Measurements from ENCODE around the gene SYNE4. TPM values are rescaled to one million over a fixed set of nuclear protein-coding genes. Genes with fewer than 3 reads are reported as not detected.

The SYNE4 gene
- total and polyA plus RNA-seq, 9 of the 15 experiments (the other 6 are each of a cell fraction or from before 2014, with no cell fraction given) = 0.03 to 0.65 (median 0.29) TPM

DNA sequence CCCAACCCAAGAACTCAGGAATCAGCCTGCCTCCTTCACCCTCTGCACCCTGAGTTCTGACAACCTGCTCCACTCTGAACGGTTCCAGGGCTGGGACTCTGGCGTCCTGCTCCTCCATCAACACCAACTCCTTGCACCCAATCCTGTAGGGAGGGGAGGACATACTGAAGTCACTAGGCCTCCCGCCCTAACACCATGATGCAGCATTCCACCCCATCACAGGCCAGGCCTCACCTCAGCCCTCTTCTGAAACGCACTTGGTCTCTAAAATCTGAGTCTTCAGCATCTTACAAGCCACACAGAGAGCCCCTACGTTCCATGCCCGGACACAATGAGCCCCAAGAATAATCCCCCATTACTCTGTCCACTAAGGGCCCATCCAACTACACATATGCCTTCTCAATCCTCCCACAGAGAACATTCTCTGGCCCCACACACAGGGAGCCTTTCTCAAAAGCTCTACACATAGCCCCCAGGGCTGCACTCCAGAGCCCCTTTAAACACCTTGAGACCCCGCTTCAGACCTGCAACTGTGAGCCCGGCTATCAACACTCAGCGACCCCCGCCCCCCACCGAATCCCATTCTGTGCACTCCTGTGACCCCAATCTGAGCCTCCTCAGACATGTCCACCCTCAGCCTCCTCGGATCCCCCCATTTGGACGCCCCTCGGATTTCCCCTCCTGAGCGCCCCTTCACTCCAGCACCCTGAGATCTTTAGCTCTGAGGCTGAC, 4.8 kb upstream of the SYNE4 start (continued):
- peak; percentile 6 for TF ChIP-seq HNRNPLL (IDR thresholded peaks at IDR 0.05; ENCODE audit: low read depth, low read length, poor library complexity, severe bottlenecking)
- TF ChIP-seq ZEB2 (IDR thresholded peaks at IDR 0.05) = no peak
- TF ChIP-seq, protein P1, sequence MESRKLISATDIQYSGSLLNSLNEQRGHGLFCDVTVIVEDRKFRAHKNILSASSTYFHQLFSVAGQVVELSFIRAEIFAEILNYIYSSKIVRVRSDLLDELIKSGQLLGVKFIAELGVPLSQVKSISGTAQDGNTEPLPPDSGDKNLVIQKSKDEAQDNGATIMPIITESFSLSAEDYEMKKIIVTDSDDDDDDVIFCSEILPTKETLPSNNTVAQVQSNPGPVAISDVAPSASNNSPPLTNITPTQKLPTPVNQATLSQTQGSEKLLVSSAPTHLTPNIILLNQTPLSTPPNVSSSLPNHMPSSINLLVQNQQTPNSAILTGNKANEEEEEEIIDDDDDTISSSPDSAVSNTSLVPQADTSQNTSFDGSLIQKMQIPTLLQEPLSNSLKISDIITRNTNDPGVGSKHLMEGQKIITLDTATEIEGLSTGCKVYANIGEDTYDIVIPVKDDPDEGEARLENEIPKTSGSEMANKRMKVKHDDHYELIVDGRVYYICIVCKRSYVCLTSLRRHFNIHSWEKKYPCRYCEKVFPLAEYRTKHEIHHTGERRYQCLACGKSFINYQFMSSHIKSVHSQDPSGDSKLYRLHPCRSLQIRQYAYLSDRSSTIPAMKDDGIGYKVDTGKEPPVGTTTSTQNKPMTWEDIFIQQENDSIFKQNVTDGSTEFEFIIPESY (CRISPR knock-in tag; IDR thresholded peaks at IDR 0.05) = no peak
- peak; percentile 24 for TF ChIP-seq TBP (optimal IDR thresholded peaks at IDR 0.05; ENCODE audit: low read depth, low read length)
- TF ChIP-seq PHF20 (IDR thresholded peaks at IDR 0.05; ENCODE audit: partially characterized antibody) = no peak
- TF ChIP-seq, protein P2, sequence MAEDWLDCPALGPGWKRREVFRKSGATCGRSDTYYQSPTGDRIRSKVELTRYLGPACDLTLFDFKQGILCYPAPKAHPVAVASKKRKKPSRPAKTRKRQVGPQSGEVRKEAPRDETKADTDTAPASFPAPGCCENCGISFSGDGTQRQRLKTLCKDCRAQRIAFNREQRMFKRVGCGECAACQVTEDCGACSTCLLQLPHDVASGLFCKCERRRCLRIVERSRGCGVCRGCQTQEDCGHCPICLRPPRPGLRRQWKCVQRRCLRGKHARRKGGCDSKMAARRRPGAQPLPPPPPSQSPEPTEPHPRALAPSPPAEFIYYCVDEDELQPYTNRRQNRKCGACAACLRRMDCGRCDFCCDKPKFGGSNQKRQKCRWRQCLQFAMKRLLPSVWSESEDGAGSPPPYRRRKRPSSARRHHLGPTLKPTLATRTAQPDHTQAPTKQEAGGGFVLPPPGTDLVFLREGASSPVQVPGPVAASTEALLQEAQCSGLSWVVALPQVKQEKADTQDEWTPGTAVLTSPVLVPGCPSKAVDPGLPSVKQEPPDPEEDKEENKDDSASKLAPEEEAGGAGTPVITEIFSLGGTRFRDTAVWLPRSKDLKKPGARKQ (CRISPR knock-in tag; IDR thresholded peaks at IDR 0.05) = no peak
- no peak for TF ChIP-seq ZNF134 (CRISPR knock-in tag; conservative IDR thresholded peaks at IDR 0.05)
- TF ChIP-seq, protein P3, sequence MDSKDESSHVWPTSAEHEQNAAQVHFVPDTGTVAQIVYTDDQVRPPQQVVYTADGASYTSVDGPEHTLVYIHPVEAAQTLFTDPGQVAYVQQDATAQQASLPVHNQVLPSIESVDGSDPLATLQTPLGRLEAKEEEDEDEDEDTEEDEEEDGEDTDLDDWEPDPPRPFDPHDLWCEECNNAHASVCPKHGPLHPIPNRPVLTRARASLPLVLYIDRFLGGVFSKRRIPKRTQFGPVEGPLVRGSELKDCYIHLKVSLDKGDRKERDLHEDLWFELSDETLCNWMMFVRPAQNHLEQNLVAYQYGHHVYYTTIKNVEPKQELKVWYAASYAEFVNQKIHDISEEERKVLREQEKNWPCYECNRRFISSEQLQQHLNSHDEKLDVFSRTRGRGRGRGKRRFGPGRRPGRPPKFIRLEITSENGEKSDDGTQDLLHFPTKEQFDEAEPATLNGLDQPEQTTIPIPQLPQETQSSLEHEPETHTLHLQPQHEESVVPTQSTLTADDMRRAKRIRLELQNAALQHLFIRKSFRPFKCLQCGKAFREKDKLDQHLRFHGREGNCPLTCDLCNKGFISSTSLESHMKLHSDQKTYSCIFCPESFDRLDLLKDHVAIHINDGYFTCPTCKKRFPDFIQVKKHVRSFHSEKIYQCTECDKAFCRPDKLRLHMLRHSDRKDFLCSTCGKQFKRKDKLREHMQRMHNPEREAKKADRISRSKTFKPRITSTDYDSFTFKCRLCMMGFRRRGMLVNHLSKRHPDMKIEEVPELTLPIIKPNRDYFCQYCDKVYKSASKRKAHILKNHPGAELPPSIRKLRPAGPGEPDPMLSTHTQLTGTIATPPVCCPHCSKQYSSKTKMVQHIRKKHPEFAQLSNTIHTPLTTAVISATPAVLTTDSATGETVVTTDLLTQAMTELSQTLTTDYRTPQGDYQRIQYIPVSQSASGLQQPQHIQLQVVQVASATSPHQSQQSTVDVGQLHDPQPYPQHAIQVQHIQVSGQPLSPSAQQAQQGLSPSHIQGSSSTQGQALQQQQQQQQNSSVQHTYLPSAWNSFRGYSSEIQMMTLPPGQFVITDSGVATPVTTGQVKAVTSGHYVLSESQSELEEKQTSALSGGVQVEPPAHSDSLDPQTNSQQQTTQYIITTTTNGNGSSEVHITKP (IDR thresholded peaks at IDR 0.05; ENCODE audit: partially characterized antibody) = no peak
- no peak for TF ChIP-seq ZNF384 (IDR thresholded peaks at IDR 0.05; ENCODE audit: low read depth, low read length)
- no peak for TF ChIP-seq IFI16 (CRISPR knock-in tag; IDR thresholded peaks at IDR 0.05)
- no peak for TF ChIP-seq TFAM (CRISPR knock-in tag; conservative IDR thresholded peaks at IDR 0.05)
- TF ChIP-seq, protein P4, sequence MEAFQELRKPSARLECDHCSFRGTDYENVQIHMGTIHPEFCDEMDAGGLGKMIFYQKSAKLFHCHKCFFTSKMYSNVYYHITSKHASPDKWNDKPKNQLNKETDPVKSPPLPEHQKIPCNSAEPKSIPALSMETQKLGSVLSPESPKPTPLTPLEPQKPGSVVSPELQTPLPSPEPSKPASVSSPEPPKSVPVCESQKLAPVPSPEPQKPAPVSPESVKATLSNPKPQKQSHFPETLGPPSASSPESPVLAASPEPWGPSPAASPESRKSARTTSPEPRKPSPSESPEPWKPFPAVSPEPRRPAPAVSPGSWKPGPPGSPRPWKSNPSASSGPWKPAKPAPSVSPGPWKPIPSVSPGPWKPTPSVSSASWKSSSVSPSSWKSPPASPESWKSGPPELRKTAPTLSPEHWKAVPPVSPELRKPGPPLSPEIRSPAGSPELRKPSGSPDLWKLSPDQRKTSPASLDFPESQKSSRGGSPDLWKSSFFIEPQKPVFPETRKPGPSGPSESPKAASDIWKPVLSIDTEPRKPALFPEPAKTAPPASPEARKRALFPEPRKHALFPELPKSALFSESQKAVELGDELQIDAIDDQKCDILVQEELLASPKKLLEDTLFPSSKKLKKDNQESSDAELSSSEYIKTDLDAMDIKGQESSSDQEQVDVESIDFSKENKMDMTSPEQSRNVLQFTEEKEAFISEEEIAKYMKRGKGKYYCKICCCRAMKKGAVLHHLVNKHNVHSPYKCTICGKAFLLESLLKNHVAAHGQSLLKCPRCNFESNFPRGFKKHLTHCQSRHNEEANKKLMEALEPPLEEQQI (IDR thresholded peaks at IDR 0.05) = no peak
- TF ChIP-seq, protein P5, sequence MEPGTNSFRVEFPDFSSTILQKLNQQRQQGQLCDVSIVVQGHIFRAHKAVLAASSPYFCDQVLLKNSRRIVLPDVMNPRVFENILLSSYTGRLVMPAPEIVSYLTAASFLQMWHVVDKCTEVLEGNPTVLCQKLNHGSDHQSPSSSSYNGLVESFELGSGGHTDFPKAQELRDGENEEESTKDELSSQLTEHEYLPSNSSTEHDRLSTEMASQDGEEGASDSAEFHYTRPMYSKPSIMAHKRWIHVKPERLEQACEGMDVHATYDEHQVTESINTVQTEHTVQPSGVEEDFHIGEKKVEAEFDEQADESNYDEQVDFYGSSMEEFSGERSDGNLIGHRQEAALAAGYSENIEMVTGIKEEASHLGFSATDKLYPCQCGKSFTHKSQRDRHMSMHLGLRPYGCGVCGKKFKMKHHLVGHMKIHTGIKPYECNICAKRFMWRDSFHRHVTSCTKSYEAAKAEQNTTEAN (CRISPR knock-in tag; IDR thresholded peaks at IDR 0.05) = no peak
- TF ChIP-seq CXXC5 (CRISPR knock-in tag; IDR thresholded peaks at IDR 0.05) = no peak
- no peak for TF ChIP-seq HLTF (IDR thresholded peaks at IDR 0.05)
- TF ChIP-seq KDM2B (CRISPR knock-in tag; IDR thresholded peaks at IDR 0.05) = no peak
- TF ChIP-seq, protein P6, sequence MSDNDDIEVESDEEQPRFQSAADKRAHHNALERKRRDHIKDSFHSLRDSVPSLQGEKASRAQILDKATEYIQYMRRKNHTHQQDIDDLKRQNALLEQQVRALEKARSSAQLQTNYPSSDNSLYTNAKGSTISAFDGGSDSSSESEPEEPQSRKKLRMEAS (CRISPR knock-in tag; IDR thresholded peaks at IDR 0.05) = no peak

Data from K562 (cell line).